PC-3 (cell line): ENCODE measurements around the gene ARFIP1. TPM values are rescaled to one million over a fixed set of nuclear protein-coding genes. Genes with fewer than 3 reads are reported as not detected.

Source experiments
- total RNA-seq: library from RNA; depleted of rRNA; stranded (reverse); fragments of >200 nt; gene quantifications from 2 replicates; pipeline ENCODE4 v1.2.3, GENCODE V29; 2014; rRNA removed

Gene ARFIP1
- total RNA-seq, 1 experiment from 2014 or later, result 23.5 TPM

Other genes with a start within 250 kb of the ARFIP1 start
- gene FBXW7, start 243.9 kb upstream of the ARFIP1 start, total RNA-seq, result 17.4 and 24.3 TPM in 2 replicates
- 3.6 and 8.1 TPM in 2 replicates for gene TMEM154, start 100.0 kb upstream of the ARFIP1 start, total RNA-seq
- 0.07 TPM in 1 of 2 replicates, not detected in the other for gene TIGD4, start 224 bp upstream of the ARFIP1 start, total RNA-seq
- gene FHDC1, start 156.4 kb downstream of the ARFIP1 start, total RNA-seq, result 0.95 and 2.2 TPM in 2 replicates